Vagina (tissue), 2 donors: ENCODE results near the gene GJA5.

ENCODE experiments used
- POLR2A ChIP-seq, 2 donors: fragments of 450-650 bp; IDR thresholded peaks; one replicate each; pipeline ENCODE4 v1.6.1; 2017; ENCODE audit warnings: antibody characterized with exemption in 2 of 2, mild to moderate bottlenecking in 2 of 2, moderate library complexity in 2 of 2
- TF ChIP-seq, protein P1 (sequence below), 3 experiments: fragments of 450-650 bp in 2 of 3; fragments of 200-600 bp in 1 of 3; sonication (generic) in 1 of 3; IDR thresholded peaks; one replicate each; pipeline ENCODE4 v1.5.1; 2017 to 2019; ENCODE audit warnings: antibody characterized with exemption in 3 of 3, mild to moderate bottlenecking in 2 of 3, moderate library complexity in 2 of 3

DNA sequence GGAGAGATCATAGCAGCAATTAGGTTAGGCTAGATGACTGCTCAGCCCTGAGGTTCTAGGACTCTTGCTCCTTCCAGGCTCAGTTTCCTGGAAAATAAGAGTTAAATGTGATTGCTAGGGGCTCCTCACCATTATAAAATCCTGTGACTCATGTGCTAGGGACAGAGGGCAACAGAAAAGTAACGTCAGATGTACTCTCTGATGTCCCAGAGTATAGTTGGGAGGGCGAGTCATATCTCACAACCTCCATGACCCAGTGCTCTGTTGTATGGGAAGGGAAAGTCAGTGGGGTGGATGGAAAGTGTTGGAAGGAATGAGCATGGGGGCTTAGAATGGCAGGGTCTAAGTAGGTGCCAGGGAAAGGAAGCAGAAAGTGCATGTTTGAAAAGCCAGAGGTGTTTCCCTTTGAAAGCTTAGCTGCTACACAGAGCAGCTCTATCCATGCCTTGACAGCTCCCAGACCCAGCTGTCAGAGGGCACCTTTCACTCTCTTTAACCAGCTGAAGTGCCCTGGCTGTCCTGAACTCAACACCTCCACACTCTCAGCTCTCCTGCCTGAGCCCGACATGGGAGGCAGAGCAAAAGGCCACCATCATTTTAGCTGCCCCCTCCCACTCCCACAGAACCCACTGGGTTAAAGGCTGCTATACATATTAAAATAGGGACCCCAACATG lies 11.6 kb downstream of the GJA5 start:
- TF ChIP-seq, protein P1, sequence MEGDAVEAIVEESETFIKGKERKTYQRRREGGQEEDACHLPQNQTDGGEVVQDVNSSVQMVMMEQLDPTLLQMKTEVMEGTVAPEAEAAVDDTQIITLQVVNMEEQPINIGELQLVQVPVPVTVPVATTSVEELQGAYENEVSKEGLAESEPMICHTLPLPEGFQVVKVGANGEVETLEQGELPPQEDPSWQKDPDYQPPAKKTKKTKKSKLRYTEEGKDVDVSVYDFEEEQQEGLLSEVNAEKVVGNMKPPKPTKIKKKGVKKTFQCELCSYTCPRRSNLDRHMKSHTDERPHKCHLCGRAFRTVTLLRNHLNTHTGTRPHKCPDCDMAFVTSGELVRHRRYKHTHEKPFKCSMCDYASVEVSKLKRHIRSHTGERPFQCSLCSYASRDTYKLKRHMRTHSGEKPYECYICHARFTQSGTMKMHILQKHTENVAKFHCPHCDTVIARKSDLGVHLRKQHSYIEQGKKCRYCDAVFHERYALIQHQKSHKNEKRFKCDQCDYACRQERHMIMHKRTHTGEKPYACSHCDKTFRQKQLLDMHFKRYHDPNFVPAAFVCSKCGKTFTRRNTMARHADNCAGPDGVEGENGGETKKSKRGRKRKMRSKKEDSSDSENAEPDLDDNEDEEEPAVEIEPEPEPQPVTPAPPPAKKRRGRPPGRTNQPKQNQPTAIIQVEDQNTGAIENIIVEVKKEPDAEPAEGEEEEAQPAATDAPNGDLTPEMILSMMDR (IDR thresholded peaks at IDR 0.05) = no peak
- TF ChIP-seq POLR2A (IDR thresholded peaks at IDR 0.05) = no peak
